ENCODE results near the gene CACNA2D1. TPM values are rescaled to one million over a fixed set of nuclear protein-coding genes. Genes with fewer than 3 reads are reported as not detected.

The CACNA2D1 gene
- total RNA-seq, 1 donor from 2014 or later: not detected

DNA sequence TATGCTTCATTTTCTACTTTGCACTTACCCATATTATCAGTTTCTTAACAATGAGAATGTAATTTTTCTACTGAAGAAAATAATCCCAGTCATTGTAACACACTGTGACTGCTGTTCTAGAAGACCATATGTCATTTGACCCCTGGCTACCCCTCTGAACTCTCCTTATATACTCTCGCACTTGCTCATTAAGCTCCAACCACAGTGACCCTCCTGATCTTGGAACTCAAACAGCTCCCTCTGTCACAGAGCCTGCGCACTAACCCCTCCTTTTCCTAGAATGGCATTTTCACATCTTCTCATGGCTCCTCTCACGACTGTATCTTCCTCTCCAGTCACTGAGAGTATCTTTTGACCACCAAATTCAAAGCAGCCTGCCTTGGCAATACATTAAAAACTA, 169.7 kb downstream of the CACNA2D1 start:
- Mint-ChIP-seq H3K27me3 (no peaks in the 10 kb centered on the region), H3K4me1 (no peaks in the 10 kb centered on the region), H3K4me3 (no peak overlapping the region), H3K9me3 (no peaks in the 10 kb centered on the region), H3K36me3 (ENCODE audit: low read depth) (no peaks in the 10 kb centered on the region), H3K27ac (no peak overlapping the region)
- ATAC-seq (ENCODE audit: low read depth) (no peak), DNase-seq (no peak)
- intact Hi-C loops (cut with micrococcal nuclease): no loop called here
- ChIA-PET POLR2A (no interaction called here), CTCF (no interaction called here)
- TF ChIP-seq, protein P1, sequence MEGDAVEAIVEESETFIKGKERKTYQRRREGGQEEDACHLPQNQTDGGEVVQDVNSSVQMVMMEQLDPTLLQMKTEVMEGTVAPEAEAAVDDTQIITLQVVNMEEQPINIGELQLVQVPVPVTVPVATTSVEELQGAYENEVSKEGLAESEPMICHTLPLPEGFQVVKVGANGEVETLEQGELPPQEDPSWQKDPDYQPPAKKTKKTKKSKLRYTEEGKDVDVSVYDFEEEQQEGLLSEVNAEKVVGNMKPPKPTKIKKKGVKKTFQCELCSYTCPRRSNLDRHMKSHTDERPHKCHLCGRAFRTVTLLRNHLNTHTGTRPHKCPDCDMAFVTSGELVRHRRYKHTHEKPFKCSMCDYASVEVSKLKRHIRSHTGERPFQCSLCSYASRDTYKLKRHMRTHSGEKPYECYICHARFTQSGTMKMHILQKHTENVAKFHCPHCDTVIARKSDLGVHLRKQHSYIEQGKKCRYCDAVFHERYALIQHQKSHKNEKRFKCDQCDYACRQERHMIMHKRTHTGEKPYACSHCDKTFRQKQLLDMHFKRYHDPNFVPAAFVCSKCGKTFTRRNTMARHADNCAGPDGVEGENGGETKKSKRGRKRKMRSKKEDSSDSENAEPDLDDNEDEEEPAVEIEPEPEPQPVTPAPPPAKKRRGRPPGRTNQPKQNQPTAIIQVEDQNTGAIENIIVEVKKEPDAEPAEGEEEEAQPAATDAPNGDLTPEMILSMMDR (IDR thresholded peaks at IDR 0.05): no peak

GRCh38 chr7:82270870-82271269, 172.7 kb downstream of the CACNA2D1 start:
- no peak for DNase-seq
- no peaks in the 10 kb centered on the region for H3K4me1 Mint-ChIP-seq

GRCh38 chr7:82268632-82269031, 174.9 kb downstream of the CACNA2D1 start:
- no peaks in the 10 kb centered on the region for H3K27me3 Mint-ChIP-seq
- no peak for DNase-seq
- H3K4me1 Mint-ChIP-seq: no peaks in the 10 kb centered on the region
- CTCF ChIA-PET: no interaction called here
- TF ChIP-seq, protein P1 (IDR thresholded peaks at IDR 0.05): no peak
- no peak overlapping the region for H3K4me3 Mint-ChIP-seq
- intact Hi-C loops (cut with micrococcal nuclease): no loop called here
- POLR2A ChIA-PET: no interaction called here
- H3K27ac Mint-ChIP-seq: no peak overlapping the region
- no peak for ATAC-seq (ENCODE audit: low read depth)
- H3K9me3 Mint-ChIP-seq: no peaks in the 10 kb centered on the region
- H3K36me3 Mint-ChIP-seq (ENCODE audit: low read depth): no peaks in the 10 kb centered on the region

More at GRCh38 chr7:82270870-82271269, 172.7 kb downstream of the CACNA2D1 start:
- H3K27ac Mint-ChIP-seq: no peak overlapping the region
- H3K36me3 Mint-ChIP-seq (ENCODE audit: low read depth): no peaks in the 10 kb centered on the region
- TF ChIP-seq, protein P1 (IDR thresholded peaks at IDR 0.05): no peak
- no peak for ATAC-seq (ENCODE audit: low read depth)
- ChIA-PET POLR2A (no interaction called here), CTCF (no interaction called here)
- no peaks in the 10 kb centered on the region for H3K27me3 Mint-ChIP-seq
- intact Hi-C loops (cut with micrococcal nuclease): no loop called here
- H3K4me3 Mint-ChIP-seq: no peak overlapping the region
- no peaks in the 10 kb centered on the region for H3K9me3 Mint-ChIP-seq

- POLR2A ChIA-PET: no interaction called here
- intact Hi-C loops (cut with micrococcal nuclease): no loop called here
- no peak overlapping the region for H3K27ac Mint-ChIP-seq
- H3K4me3 Mint-ChIP-seq: no peak overlapping the region
- TF ChIP-seq, protein P1 (IDR thresholded peaks at IDR 0.05): no peak
- no peaks in the 10 kb centered on the region for H3K36me3 Mint-ChIP-seq (ENCODE audit: low read depth)
- CTCF ChIA-PET: no interaction called here
- DNase-seq (no peak), ATAC-seq (ENCODE audit: low read depth) (no peak)
- H3K9me3 Mint-ChIP-seq: peaks cover 2% of the 10 kb centered on the region
- no peaks in the 10 kb centered on the region for H3K27me3 Mint-ChIP-seq
- no peaks in the 10 kb centered on the region for H3K4me1 Mint-ChIP-seq
Observed at GRCh38 chr7:82266081-82266480, 177.5 kb downstream of the CACNA2D1 start.

DNA sequence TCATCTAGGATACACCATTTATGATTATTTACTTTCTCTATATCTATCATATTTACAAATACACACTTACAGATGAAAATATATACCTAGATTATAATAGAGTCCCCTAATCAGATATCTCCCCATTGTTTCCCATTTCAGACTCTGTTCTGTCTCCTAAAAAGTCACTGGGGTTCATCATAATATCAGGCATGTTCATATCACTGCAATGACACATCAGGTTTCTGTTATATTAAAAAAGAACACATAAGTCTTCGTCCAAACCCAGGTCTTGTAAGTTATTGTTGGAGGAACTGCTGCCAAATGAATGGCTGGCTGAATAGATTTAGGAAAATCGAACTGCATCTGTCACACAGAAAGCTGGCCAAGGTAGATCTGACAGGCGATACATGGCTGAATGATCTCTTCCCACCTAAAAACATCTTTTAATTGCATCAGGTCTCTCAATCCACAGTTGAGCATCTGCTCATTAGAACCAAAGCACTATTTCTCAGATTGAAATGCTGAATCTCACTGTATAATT, 178.7 kb downstream of the CACNA2D1 start:
- DNase-seq (no peak), ATAC-seq (ENCODE audit: low read depth) (no peak)
- TF ChIP-seq, protein P1 (IDR thresholded peaks at IDR 0.05): no peak
- Mint-ChIP-seq H3K27ac (no peak overlapping the region), H3K4me3 (no peak overlapping the region), H3K9me3 (peaks cover 2% of the 10 kb centered on the region), H3K27me3 (no peaks in the 10 kb centered on the region), H3K4me1 (no peaks in the 10 kb centered on the region), H3K36me3 (ENCODE audit: low read depth) (no peaks in the 10 kb centered on the region)
- ChIA-PET CTCF (no interaction called here), POLR2A (no interaction called here)
- intact Hi-C loops (cut with micrococcal nuclease): no loop called here
